Mesendoderm (in vitro differentiated cells): ENCODE results near the gene SPATA33.
"Not testable (repeated sequence)": the region's sequence is repeated elsewhere in the genome, so short reads cannot be mapped to it uniquely, and the experiment has no call there.

ENCODE experiments used
- DNase-seq: peaks from one replicate; pipeline ENCODE4 v3.0.0; 2013
- H2AK5ac ChIP-seq: 2 replicates; pipeline ENCODE4 v1.6.1; 2013; ENCODE audit warnings: low read length, inconsistent platforms
- H2BK120ac ChIP-seq: 2 replicates; pipeline ENCODE4 v1.6.1; 2013; ENCODE audit warnings: low read depth, mild to moderate bottlenecking, low read length, moderate library complexity, mixed read lengths
- H2BK15ac ChIP-seq: replicated peaks from 2 replicates; pipeline ENCODE4 v1.6.1; 2013; ENCODE audit warnings: low read depth, mild to moderate bottlenecking, moderate library complexity
- H2BK5ac ChIP-seq: 2 replicates; pipeline ENCODE4 v1.6.1; 2013; ENCODE audit warnings: low read length, inconsistent platforms
- H3K18ac ChIP-seq: 2 replicates; pipeline ENCODE4 v1.6.1; 2013; ENCODE audit warnings: mild to moderate bottlenecking, low read length, mixed read lengths
- H3K23ac ChIP-seq: one replicate; pipeline ENCODE4 v1.6.1; 2013; ENCODE audit warnings: low read length
- H3K27ac ChIP-seq: 2 replicates; pipeline ENCODE4 v1.5.1; 2013; ENCODE audit warnings: low read depth, mild to moderate bottlenecking, inconsistent platforms, low read length, moderate library complexity
- H3K27me3 ChIP-seq: 2 replicates; pipeline ENCODE4 v1.6.1; 2013; ENCODE audit warnings: low read length, control low read depth, mild to moderate bottlenecking, inconsistent platforms; ENCODE audit not compliant: insufficient read depth, poor library complexity
- H3K36me3 ChIP-seq: 2 replicates; pipeline ENCODE4 v1.6.1; 2013; ENCODE audit warnings: low read length, inconsistent platforms; ENCODE audit not compliant: control insufficient read depth, insufficient read depth
- H3K4ac ChIP-seq: one replicate; pipeline ENCODE4 v1.6.1; 2013; ENCODE audit warnings: low read depth, mild to moderate bottlenecking, low read length, moderate library complexity
- H3K4me1 ChIP-seq: 2 replicates; pipeline ENCODE4 v1.6.1; 2013; ENCODE audit warnings: low read depth, low read length, inconsistent platforms; ENCODE audit not compliant: control insufficient read depth
- H3K4me2 ChIP-seq: 2 replicates; pipeline ENCODE4 v1.6.1; 2013; ENCODE audit warnings: low read length
- H3K4me3 ChIP-seq: 2 replicates; pipeline ENCODE4 v1.5.1; 2013; ENCODE audit warnings: mild to moderate bottlenecking, low read length
- H3K56ac ChIP-seq: one replicate; pipeline ENCODE4 v1.6.1; 2013; ENCODE audit warnings: low read length
- H3K79me1 ChIP-seq: 2 replicates; pipeline ENCODE4 v1.6.1; 2013; ENCODE audit warnings: low read length, inconsistent platforms
- H3K79me2 ChIP-seq: 2 replicates; pipeline ENCODE4 v1.6.1; 2013; ENCODE audit warnings: mild to moderate bottlenecking, low read length; ENCODE audit not compliant: control insufficient read depth, insufficient read depth
- H3K9ac ChIP-seq: 2 replicates; pipeline ENCODE4 v1.6.1; 2013; ENCODE audit warnings: low read length, inconsistent platforms
- H4K5ac ChIP-seq: one replicate; pipeline ENCODE4 v1.6.1; 2013; ENCODE audit warnings: low read length
- H4K8ac ChIP-seq: one replicate; pipeline ENCODE4 v1.6.1; 2013; ENCODE audit warnings: low read depth, mild to moderate bottlenecking, control low read depth, low read length, moderate library complexity
- WGBS: extraction: QIAGEN DNeasy Blood & Tissue Kit; methylation state at CpG from one replicate; pipeline ENCODE4 v1.1.7; 2013; ENCODE audit warnings: low lambda C conversion rate, missing lambda C conversion rate; ENCODE audit not compliant: insufficient coverage; ENCODE audit errors: extremely low coverage; 5-methylcytosine and 5-hydroxymethylcytosine counted together

Gene SPATA33

GRCh38 chr16:89691231-89691985, 33.8 kb downstream of the SPATA33 start:
- no peak overlapping the region for H3K4me3 ChIP-seq
- peaks cover 2% of the 10 kb centered on the region for H3K4me1 ChIP-seq
- H2BK120ac ChIP-seq = no peak overlapping the region
- no peak overlapping the region for H4K8ac ChIP-seq
- H3K36me3 ChIP-seq = peaks cover 10% of the 10 kb centered on the region
- H2AK5ac ChIP-seq = no peak overlapping the region
- DNase-seq = no peak
- no peak overlapping the region for H3K27ac ChIP-seq
- no peak overlapping the region for H3K9ac ChIP-seq
- no peak overlapping the region for H3K56ac ChIP-seq
- H3K23ac ChIP-seq = no peak overlapping the region
- H3K18ac ChIP-seq = no peak overlapping the region
- H3K79me1 ChIP-seq = peaks cover 7% of the 10 kb centered on the region
- H3K27me3 ChIP-seq = no peaks in the 10 kb centered on the region
- no peak overlapping the region for H2BK5ac ChIP-seq
- no peak overlapping the region for H2BK15ac ChIP-seq
- H4K5ac ChIP-seq = no peak overlapping the region
- H3K4me2 ChIP-seq = no peak overlapping the region
- no peak overlapping the region for H3K4ac ChIP-seq
- WGBS = no CpG with 5 or more reads among the region's 21 CpGs
- H3K79me2 ChIP-seq = peaks cover 5% of the 10 kb centered on the region

- no peak overlapping the region for H2BK120ac ChIP-seq
- no peak overlapping the region for H4K8ac ChIP-seq
- H3K27me3 ChIP-seq = no peaks in the 10 kb centered on the region
- no peak overlapping the region for H3K9ac ChIP-seq
- no peak overlapping the region for H2BK15ac ChIP-seq
- no peak overlapping the region for H4K5ac ChIP-seq
- H3K79me2 ChIP-seq = peaks cover 5% of the 10 kb centered on the region
- no peak overlapping the region for H3K4me3 ChIP-seq
- H3K27ac ChIP-seq = no peak overlapping the region
- no peak overlapping the region for H3K18ac ChIP-seq
- H3K36me3 ChIP-seq = peaks cover 12% of the 10 kb centered on the region
- no peak overlapping the region for H3K23ac ChIP-seq
- no peak overlapping the region for H3K56ac ChIP-seq
- peaks cover 2% of the 10 kb centered on the region for H3K4me1 ChIP-seq
- H3K4ac ChIP-seq = no peak overlapping the region
- no CpG with 5 or more reads among the region's 13 CpGs for WGBS
- H3K4me2 ChIP-seq = no peak overlapping the region
- H2AK5ac ChIP-seq = no peak overlapping the region
- no peak for DNase-seq
- H2BK5ac ChIP-seq = no peak overlapping the region
- H3K79me1 ChIP-seq = peaks cover 7% of the 10 kb centered on the region
Observed at GRCh38 chr16:89691986-89692569, 34.4 kb downstream of the SPATA33 start.

- no peaks in the 10 kb centered on the region for H3K79me1 ChIP-seq
- H3K4me3 ChIP-seq = no peak overlapping the region
- H3K56ac ChIP-seq = no peak overlapping the region
- H2AK5ac ChIP-seq = no peak overlapping the region
- no CpG with 5 or more reads among the region's 11 CpGs for WGBS
- no peak for DNase-seq
- no peak overlapping the region for H2BK15ac ChIP-seq
- H2BK5ac ChIP-seq = no peak overlapping the region
- peaks cover 12% of the 10 kb centered on the region for H3K36me3 ChIP-seq
- no peak overlapping the region for H3K18ac ChIP-seq
- H3K79me2 ChIP-seq = no peaks in the 10 kb centered on the region
- H3K4ac ChIP-seq = no peak overlapping the region
- no peak overlapping the region for H3K27ac ChIP-seq
- H3K23ac ChIP-seq = no peak overlapping the region
- no peak overlapping the region for H4K5ac ChIP-seq
- no peak overlapping the region for H3K4me2 ChIP-seq
- H3K9ac ChIP-seq = no peak overlapping the region
- H4K8ac ChIP-seq = no peak overlapping the region
- H3K27me3 ChIP-seq = no peaks in the 10 kb centered on the region
- no peak overlapping the region for H2BK120ac ChIP-seq
- no peaks in the 10 kb centered on the region for H3K4me1 ChIP-seq
Observed at GRCh38 chr16:89693289-89693731, 35.7 kb downstream of the SPATA33 start.

- Histone ChIP-seq H3K23ac (no peak overlapping the region), H3K56ac (no peak overlapping the region), H4K8ac (no peak overlapping the region), H2BK5ac (no peak overlapping the region), H3K4me2 (no peak overlapping the region), H3K4me1 (no peaks in the 10 kb centered on the region), H2BK15ac (no peak overlapping the region), H3K79me2 (no peaks in the 10 kb centered on the region), H2AK5ac (no peak overlapping the region), H3K27ac (no peak overlapping the region), H3K18ac (no peak overlapping the region), H3K36me3 (peaks cover 11% of the 10 kb centered on the region), H2BK120ac (no peak overlapping the region), H3K4me3 (no peak overlapping the region), H4K5ac (no peak overlapping the region), H3K9ac (no peak overlapping the region), H3K27me3 (no peaks in the 10 kb centered on the region), H3K4ac (no peak overlapping the region), H3K79me1 (no peaks in the 10 kb centered on the region)
- no peak for DNase-seq
- no CpG with 5 or more reads among the region's 32 CpGs for WGBS
Observed at GRCh38 chr16:89693931-89694783, 36.5 kb downstream of the SPATA33 start.

GRCh38 chr16:89694784-89695085, 37.1 kb downstream of the SPATA33 start:
- not testable (repeated sequence) for H3K56ac ChIP-seq, H3K9ac ChIP-seq, H3K18ac ChIP-seq, H3K4me1 ChIP-seq, H2AK5ac ChIP-seq, H3K4ac ChIP-seq, H2BK120ac ChIP-seq, H4K8ac ChIP-seq, H3K27me3 ChIP-seq, DNase-seq, H2BK5ac ChIP-seq, H4K5ac ChIP-seq, H3K23ac ChIP-seq, H3K36me3 ChIP-seq, H3K4me3 ChIP-seq, H2BK15ac ChIP-seq, H3K79me2 ChIP-seq, H3K27ac ChIP-seq, H3K4me2 ChIP-seq, H3K79me1 ChIP-seq
- no CpG with 5 or more reads among the region's 23 CpGs for WGBS
